Measurements from ENCODE around the gene C2orf81. TPM values are rescaled to one million over a fixed set of nuclear protein-coding genes. Genes with fewer than 3 reads are reported as not detected.

C2orf81 gene
- total and polyA plus RNA-seq, 8 donors, result 1.7 to 3.5 (median 2.2) TPM; not detected in 3

DNA sequence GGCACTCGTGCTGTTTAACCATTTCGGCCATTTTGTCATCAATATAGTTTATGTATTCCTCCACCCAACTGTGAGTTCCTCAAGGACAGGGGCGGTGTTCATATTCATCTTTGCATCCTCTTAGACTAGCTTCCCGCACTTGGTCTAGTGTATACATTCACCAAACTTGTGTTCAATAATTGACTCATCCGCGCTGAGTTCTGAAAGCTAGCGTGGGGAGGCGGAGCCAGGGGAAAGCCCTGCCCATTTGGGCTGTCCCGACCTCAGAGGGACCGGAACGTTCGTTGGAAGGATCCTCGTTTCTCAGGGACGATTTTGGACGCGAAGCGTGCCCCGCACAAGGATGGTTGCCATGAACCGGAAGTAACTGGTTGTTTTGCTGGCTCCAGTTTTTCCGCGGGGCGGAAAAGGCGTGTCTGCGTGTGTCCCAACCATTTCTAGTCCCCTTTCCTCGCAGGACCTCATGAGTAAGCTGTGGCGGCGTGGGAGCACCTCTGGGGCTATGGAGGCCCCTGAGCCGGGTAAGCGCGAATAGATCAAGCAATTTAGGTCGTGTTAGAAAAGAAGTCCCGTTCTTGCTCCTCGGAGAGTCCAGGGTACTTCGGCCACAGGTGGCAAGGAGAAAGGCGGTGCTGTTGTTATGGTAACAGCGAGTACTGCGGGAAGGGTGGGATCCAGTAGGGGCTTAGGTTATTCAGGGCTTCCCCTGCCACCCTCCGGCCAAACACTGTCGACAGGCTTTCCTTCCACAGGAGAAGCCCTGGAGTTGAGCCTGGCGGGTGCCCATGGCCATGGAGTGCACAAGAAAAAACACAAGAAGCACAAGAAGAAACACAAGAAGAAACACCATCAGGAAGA, 33.5 kb upstream of the C2orf81 start, which contains the start of gene INO80B:
Gene INO80B, plus strand, starts transcription at position 434 of the 858 bp plus-strand sequence. Its CDS starts 30 bp downstream, at position 464.
- intact Hi-C loops (cut with DNase I; ENCODE audit: low total_unique reads), result no loop called here
- Histone ChIP-seq H3K9me3 (no peaks in the 10 kb centered on the region), H3K4me1 (peaks cover 37 to 45% (median 41%) of the 10 kb centered on the region in 4 donors), H3K27me3 (peaks cover 0 to 7% (median 0%) of the 10 kb centered on the region in 3 donors), H3K4me3 (peak within 1 kb of the TSS; percentile 68 to 90 (median 80)), H3K36me3 (no peaks in the 10 kb centered on the region), H3K27ac (peak within 1 kb of the TSS; percentile 21 to 82 (median 79))
- peak; percentile 80 to 99 (median 93) for TF ChIP-seq POLR2AphosphoS5 (IDR thresholded peaks at IDR 0.05)
- TF ChIP-seq, protein P1, sequence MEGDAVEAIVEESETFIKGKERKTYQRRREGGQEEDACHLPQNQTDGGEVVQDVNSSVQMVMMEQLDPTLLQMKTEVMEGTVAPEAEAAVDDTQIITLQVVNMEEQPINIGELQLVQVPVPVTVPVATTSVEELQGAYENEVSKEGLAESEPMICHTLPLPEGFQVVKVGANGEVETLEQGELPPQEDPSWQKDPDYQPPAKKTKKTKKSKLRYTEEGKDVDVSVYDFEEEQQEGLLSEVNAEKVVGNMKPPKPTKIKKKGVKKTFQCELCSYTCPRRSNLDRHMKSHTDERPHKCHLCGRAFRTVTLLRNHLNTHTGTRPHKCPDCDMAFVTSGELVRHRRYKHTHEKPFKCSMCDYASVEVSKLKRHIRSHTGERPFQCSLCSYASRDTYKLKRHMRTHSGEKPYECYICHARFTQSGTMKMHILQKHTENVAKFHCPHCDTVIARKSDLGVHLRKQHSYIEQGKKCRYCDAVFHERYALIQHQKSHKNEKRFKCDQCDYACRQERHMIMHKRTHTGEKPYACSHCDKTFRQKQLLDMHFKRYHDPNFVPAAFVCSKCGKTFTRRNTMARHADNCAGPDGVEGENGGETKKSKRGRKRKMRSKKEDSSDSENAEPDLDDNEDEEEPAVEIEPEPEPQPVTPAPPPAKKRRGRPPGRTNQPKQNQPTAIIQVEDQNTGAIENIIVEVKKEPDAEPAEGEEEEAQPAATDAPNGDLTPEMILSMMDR (IDR thresholded peaks at IDR 0.05), result peak in 1 of 7 experiments; percentile 18
- TF ChIP-seq POLR2A (IDR thresholded peaks at IDR 0.05), result no peak
- WGBS, 5 donors, result 0 to 2% (median 1%) methylated on average over 36 to 40 of the region's 40 CpGs
- peak; percentile 97 to 99 for DNase-seq

DNA sequence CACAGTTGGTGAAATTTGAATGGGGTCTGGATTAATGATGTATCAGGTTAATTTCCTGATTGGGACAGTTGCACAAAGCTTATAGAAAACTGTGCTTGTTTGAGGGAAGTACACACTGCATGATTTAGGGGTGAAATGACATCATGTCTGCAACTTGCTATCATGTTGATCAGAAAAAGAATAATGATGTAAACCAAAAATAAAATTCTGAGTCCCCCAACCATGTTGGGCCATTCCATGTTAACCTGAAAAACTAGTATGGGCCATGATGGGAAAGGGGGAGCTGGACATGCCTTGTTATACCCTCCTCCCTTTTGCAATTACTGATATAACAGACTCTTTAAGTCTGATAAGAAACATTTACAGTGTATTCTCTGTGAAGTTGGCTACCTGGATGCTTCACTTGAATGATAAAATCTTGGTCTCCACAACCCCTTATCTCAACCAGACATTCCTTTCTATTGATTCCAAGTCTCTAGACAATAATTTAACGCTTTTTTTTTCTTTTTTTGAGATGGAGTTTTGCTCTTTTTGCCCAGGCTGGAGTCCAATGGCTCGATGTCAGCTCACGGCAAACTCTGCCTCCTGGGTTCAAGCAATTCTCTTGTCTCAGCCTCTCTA, 29.3 kb upstream of the C2orf81 start:
- no peak overlapping the region for H3K4me3 ChIP-seq
- peaks cover 6 to 12% (median 10%) of the 10 kb centered on the region in 4 donors for H3K4me1 ChIP-seq
- TF ChIP-seq POLR2A (IDR thresholded peaks at IDR 0.05) (no peak), EP300 (IDR thresholded peaks at IDR 0.05) (no peak), POLR2AphosphoS5 (IDR thresholded peaks at IDR 0.05) (no peak)
- TF ChIP-seq, protein P1 (IDR thresholded peaks at IDR 0.05), result no peak
- H3K27me3 ChIP-seq, result peaks cover 0 to 7% (median 0%) of the 10 kb centered on the region in 3 donors
- no peaks in the 10 kb centered on the region for H3K36me3 ChIP-seq
- intact Hi-C loops (cut with DNase I; ENCODE audit: low total_unique reads), result no loop called here
- no peak for DNase-seq
- H3K9me3 ChIP-seq, result no peaks in the 10 kb centered on the region
- WGBS, 5 donors, result 77 to 91% (median 84%) methylated on average over 3 of the region's 3 CpGs
- no peak overlapping the region for H3K27ac ChIP-seq

DNA sequence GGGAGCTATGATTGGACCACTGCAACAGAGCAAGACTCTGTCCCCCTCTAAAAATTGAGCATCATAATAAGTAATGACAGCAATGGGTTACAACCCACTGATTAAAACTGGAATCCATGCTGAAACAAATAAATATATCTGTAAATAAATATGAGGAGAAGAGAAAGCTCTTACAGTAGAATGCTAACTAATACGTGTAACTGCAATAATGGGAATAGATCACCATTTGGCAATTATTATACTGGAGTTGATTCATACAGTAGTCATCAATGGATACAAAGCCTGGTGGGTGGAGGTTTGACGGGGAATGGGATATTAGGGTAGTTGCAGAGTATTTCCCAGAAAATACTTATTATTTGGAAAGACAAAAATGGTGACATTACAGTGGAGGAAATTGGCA, 27.4 kb upstream of the C2orf81 start:
- TF ChIP-seq EP300 (IDR thresholded peaks at IDR 0.05) (no peak), POLR2A (IDR thresholded peaks at IDR 0.05) (no peak), POLR2AphosphoS5 (IDR thresholded peaks at IDR 0.05) (no peak)
- TF ChIP-seq, protein P1 (IDR thresholded peaks at IDR 0.05), result no peak
- H3K36me3 ChIP-seq, result no peaks in the 10 kb centered on the region
- WGBS, 5 donors, result 59 to 83% (median 77%) methylated on average over 2 of the region's 2 CpGs
- no peak for DNase-seq
- H3K9me3 ChIP-seq, result no peaks in the 10 kb centered on the region
- no peak overlapping the region for H3K27ac ChIP-seq
- H3K27me3 ChIP-seq, result peaks cover 0 to 10% (median 0%) of the 10 kb centered on the region in 3 donors
- intact Hi-C loops (cut with DNase I; ENCODE audit: low total_unique reads), result no loop called here
- peaks cover 0 to 8% (median 0%) of the 10 kb centered on the region in 4 donors for H3K4me1 ChIP-seq
- no peak overlapping the region for H3K4me3 ChIP-seq

DNA sequence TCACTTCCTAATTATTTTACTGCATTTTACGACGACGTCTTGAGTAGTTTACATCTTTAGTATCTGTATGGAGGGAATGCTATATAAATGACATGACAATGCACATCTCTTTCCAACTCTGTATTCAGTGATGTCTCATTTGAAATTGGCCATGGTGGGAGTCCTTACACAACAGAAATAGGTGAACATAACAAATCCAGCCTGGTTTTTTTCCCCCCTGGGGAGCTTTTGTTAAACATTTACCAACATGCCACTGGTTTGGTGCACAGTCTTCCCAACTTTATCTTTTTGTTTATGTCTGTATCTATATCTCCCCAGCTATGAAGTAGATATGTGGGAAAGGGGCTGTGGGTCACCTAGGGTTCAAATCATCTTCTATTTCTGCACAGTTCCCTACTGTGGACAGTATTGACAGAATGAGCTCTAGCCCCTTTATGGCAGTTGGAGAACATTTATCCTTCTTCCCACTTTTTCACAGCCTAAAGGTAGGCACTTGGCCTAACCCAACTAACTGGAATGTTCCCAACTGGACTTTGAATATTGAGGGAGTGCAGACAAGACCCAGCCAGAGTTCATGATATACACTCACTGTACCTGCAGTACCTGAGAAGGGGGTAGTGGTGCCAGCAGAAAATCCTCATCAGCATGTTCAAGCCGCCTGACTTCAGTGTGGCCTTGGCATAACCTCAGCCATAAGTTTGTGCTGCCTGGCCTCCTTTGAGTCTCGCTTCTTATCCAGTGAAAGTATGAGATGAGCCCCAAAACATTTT, 26.0 kb upstream of the C2orf81 start:
- TF ChIP-seq POLR2AphosphoS5 (IDR thresholded peaks at IDR 0.05), result no peak
- Histone ChIP-seq H3K36me3 (no peaks in the 10 kb centered on the region), H3K27ac (no peak overlapping the region), H3K27me3 (peaks cover 0 to 17% (median 0%) of the 10 kb centered on the region in 3 donors), H3K9me3 (no peaks in the 10 kb centered on the region), H3K4me3 (no peak overlapping the region), H3K4me1 (peaks cover 0 to 13% (median 3%) of the 10 kb centered on the region in 4 donors)
- intact Hi-C loops (cut with DNase I; ENCODE audit: low total_unique reads), result no loop called here
- WGBS, 5 donors, result 75 to 88% (median 84%) methylated on average over 5 of the region's 5 CpGs
- no peak for DNase-seq
